Fibroblast of skin of scalp (primary cell): ENCODE measurements around the gene IGFN1.
"Not testable (repeated sequence)": the region's sequence is repeated elsewhere in the genome, so short reads cannot be mapped to it uniquely, and the experiment has no call there.

Experiments
- DNase-seq: peaks from one replicate; pipeline ENCODE4 v3.0.0-alpha.2; 2013

The IGFN1 gene

GRCh38 chr1:201218409-201218808 is 27.8 kb downstream of the IGFN1 start:
- DNase-seq, result no peak

- DNase-seq, result no peak
Measured at GRCh38 chr1:201219481-201220387, 29.1 kb downstream of the IGFN1 start.

GRCh38 chr1:201220388-201220715 is 29.7 kb downstream of the IGFN1 start:
- no peak for DNase-seq

- no peak for DNase-seq
Measured at GRCh38 chr1:201221201-201221846, 30.7 kb downstream of the IGFN1 start.

- DNase-seq, result no peak
Measured at GRCh38 chr1:201222125-201222524, 31.5 kb downstream of the IGFN1 start.

- no peak for DNase-seq
Measured at GRCh38 chr1:201223852-201224665, 33.4 kb downstream of the IGFN1 start.

GRCh38 chr1:201224666-201225370 is 34.2 kb downstream of the IGFN1 start:
- peak; percentile 57 for DNase-seq

GRCh38 chr1:201226178-201226514 is 35.5 kb downstream of the IGFN1 start:
- DNase-seq, result no peak

GRCh38 chr1:201226859-201227488 is 36.4 kb downstream of the IGFN1 start:
- no peak for DNase-seq

- no peak for DNase-seq
Measured at GRCh38 chr1:201228011-201228983, 37.7 kb downstream of the IGFN1 start.

- DNase-seq, result no peak
Measured at GRCh38 chr1:201229095-201229494, 38.5 kb downstream of the IGFN1 start.

GRCh38 chr1:201229771-201230635 is 39.4 kb downstream of the IGFN1 start:
- peak; percentile 23 for DNase-seq

- no peak for DNase-seq
Measured at GRCh38 chr1:201230676-201231075, 40.1 kb downstream of the IGFN1 start.

GRCh38 chr1:201239646-201240045 is 49.0 kb downstream of the IGFN1 start:
- not testable (repeated sequence) for DNase-seq

GRCh38 chr1:201240171-201240570 is 49.5 kb downstream of the IGFN1 start:
- DNase-seq, result no peak

GRCh38 chr1:201241736-201242135 is 51.1 kb downstream of the IGFN1 start:
- no peak for DNase-seq

GRCh38 chr1:201245082-201245481 is 54.5 kb downstream of the IGFN1 start:
- DNase-seq, result no peak

- DNase-seq, result no peak
Measured at GRCh38 chr1:201248721-201249559, 58.3 kb downstream of the IGFN1 start.
